Thyroid gland (tissue), 4 donors: ENCODE data around the gene ELL2. TPM values are rescaled to one million over a fixed set of nuclear protein-coding genes. Genes with fewer than 3 reads are reported as not detected.

ENCODE experiments used
- DNase-seq, 2 donors: peaks; one replicate each; pipeline ENCODE4 v3.0.0-alpha.2; 2019
- H3K27ac ChIP-seq, 3 donors: fragments of 200-600 bp; sonication (generic); 1 replicate in 2 of 3; 2 replicates in 1 of 3; pipeline ENCODE4 v1.5.1; 2016 to 2019; ENCODE audit warnings: mild to moderate bottlenecking in 1 of 3, moderate library complexity in 1 of 3
- H3K27me3 ChIP-seq: fragments of 200-600 bp; sonication (generic); one replicate; pipeline ENCODE4 v1.5.1; 2019
- H3K36me3 ChIP-seq, 2 donors: fragments of 200-600 bp; sonication (generic); one replicate each; pipeline ENCODE4 v1.5.1; 2016 to 2019
- H3K4me1 ChIP-seq, 2 donors: fragments of 200-600 bp; sonication (generic); one replicate each; pipeline ENCODE4 v1.5.1; 2017 to 2019
- H3K4me3 ChIP-seq, 3 donors: fragments of 200-600 bp; sonication (generic); replicated peaks in 1 of 3; 1 replicate in 2 of 3; 2 replicates in 1 of 3; pipeline ENCODE4 v1.5.1; 2016; ENCODE audit warnings: mild to moderate bottlenecking in 1 of 3
- H3K9me3 ChIP-seq: fragments of 200-600 bp; sonication (generic); one replicate; pipeline ENCODE4 v1.5.1; 2017
- POLR2A ChIP-seq, 2 donors: fragments of 450-650 bp; IDR thresholded peaks; one replicate each; pipeline ENCODE4 v1.6.1; 2017; ENCODE audit warnings: antibody characterized with exemption in 2 of 2, mild to moderate bottlenecking in 2 of 2, moderate library complexity in 1 of 2
- WGBS, 2 donors: methylation state at CpG; one replicate each; pipeline ENCODE4 v1.1.5; 2017; 5-methylcytosine and 5-hydroxymethylcytosine counted together
- intact Hi-C: fragments of 100-400 bp; cut with DNase I; formaldehyde crosslinking; loops from one replicate; pipeline ENCODE4 v1.15.1; 2023
- total RNA-seq, 4 donors: library from RNA; depleted of rRNA; stranded (reverse); fragments of >200 nt; gene quantifications; one replicate each; pipeline ENCODE4 v1.2.3, GENCODE V29; 2016
- TF ChIP-seq, protein P1 (sequence below), 6 experiments: fragments of 200-600 bp in 3 of 6; fragments of 450-650 bp in 3 of 6; sonication (generic) in 3 of 6; IDR thresholded peaks; one replicate each; pipeline ENCODE4 v1.5.1; 2016 to 2019; ENCODE audit warnings: antibody characterized with exemption in 6 of 6, mild to moderate bottlenecking in 2 of 6, inconsistent platforms in 1 of 6, moderate library complexity in 1 of 6

The ELL2 gene
- total RNA-seq, 4 donors from 2014 or later: 56.1 to 80.2 (median 69.6) TPM

DNA sequence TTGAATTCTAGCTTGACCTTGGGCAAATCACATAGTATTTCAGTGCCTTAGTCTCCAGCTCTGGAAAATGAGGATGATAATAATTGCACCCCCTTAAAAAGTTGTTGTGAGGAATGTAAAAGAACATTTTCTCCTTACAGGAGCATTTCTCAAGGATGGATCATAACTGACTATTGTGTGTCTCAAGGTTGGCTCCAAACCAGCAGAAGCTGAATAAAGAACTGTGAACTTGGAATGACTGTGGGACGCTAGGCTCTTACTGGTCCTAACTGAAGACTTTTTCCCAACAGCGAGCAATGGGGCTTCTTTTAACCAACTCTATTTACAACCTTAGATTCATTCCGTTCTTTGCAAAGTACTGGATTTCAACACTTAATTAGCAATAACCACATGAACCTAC, 113.0 kb downstream of the ELL2 start:
- WGBS, 2 donors: 90 to 93% methylated on average over 3 of the region's 3 CpGs
- no peak overlapping the region for H3K4me3 ChIP-seq
- intact Hi-C loops: loop anchor here (2.0 to 5.0 kb wide), 2 partner anchors 68 to 186 kb away; no protein-coding TSS in a partner anchor
- peaks cover 0 to 14% of the 10 kb centered on the region in 2 donors for H3K4me1 ChIP-seq
- no peaks in the 10 kb centered on the region for H3K27me3 ChIP-seq
- TF ChIP-seq POLR2A (IDR thresholded peaks at IDR 0.05): no peak
- TF ChIP-seq, protein P1, sequence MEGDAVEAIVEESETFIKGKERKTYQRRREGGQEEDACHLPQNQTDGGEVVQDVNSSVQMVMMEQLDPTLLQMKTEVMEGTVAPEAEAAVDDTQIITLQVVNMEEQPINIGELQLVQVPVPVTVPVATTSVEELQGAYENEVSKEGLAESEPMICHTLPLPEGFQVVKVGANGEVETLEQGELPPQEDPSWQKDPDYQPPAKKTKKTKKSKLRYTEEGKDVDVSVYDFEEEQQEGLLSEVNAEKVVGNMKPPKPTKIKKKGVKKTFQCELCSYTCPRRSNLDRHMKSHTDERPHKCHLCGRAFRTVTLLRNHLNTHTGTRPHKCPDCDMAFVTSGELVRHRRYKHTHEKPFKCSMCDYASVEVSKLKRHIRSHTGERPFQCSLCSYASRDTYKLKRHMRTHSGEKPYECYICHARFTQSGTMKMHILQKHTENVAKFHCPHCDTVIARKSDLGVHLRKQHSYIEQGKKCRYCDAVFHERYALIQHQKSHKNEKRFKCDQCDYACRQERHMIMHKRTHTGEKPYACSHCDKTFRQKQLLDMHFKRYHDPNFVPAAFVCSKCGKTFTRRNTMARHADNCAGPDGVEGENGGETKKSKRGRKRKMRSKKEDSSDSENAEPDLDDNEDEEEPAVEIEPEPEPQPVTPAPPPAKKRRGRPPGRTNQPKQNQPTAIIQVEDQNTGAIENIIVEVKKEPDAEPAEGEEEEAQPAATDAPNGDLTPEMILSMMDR (IDR thresholded peaks at IDR 0.05): no peak
- no peaks in the 10 kb centered on the region for H3K36me3 ChIP-seq
- H3K9me3 ChIP-seq: no peaks in the 10 kb centered on the region
- H3K27ac ChIP-seq: no peak overlapping the region
- no peak for DNase-seq

DNA sequence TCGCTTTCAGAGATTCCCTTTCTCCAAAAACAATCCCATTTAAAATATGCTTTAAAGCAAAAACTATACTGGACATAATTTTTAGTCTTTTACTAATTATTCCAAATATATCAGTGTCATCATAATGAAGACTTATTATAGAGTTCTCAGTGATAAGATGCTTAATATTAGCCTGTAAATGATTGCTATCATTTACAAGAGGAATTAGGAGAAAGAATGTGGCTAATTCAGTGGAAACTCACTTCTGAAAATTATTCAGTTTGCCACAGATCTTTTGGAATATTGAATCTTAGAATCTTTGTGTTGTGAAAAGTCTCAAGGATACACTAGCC, 114.4 kb downstream of the ELL2 start:
- no peaks in the 10 kb centered on the region for H3K27me3 ChIP-seq
- H3K4me3 ChIP-seq: no peak overlapping the region
- no peak for DNase-seq
- H3K4me1 ChIP-seq: peaks cover 8 to 24% of the 10 kb centered on the region in 2 donors
- intact Hi-C loops: loop anchor here (5.0 kb wide), 1 partner anchor 185 kb away; no protein-coding TSS in a partner anchor
- no peaks in the 10 kb centered on the region for H3K36me3 ChIP-seq
- TF ChIP-seq, protein P1 (IDR thresholded peaks at IDR 0.05): peak in 1 of 6 experiments; percentile 10
- TF ChIP-seq POLR2A (IDR thresholded peaks at IDR 0.05): no peak
- H3K27ac ChIP-seq: no peak overlapping the region
- H3K9me3 ChIP-seq: no peaks in the 10 kb centered on the region
- 18 to 22% methylated on average over 1 of the region's 1 CpG for WGBS, 2 donors

DNA sequence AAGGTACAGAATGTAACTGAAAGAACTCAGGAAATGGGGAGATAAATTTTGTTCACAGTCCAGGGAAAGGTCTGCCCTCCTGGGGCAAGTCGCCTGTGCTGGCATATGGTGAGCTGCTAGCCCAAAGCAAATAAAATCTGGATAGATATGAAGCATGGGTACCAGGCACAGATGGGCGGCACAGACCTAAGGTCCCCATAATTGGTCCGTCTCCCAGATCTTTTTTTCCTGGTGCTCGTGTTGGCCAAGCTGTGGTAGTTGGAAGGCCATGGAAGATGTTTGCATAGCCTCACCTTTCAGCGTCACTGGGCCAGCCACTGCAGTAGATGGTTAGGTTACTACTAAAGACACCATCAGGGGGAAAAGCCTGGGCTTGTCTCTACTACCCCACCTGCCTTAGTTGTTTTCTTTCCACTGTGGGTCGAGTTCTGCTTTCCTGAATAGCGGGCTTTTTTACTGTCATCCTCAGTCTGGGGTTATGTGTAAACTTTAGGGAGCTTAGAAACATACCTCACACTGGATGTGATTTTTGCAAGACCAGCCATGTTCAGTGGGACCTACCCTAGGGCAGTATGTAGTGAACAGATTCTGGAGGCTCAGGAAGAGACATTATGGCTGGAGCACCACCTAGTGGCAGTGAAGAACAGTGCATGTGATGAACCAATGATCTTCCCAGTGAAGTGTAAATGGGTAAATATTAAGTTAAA, 114.9 kb downstream of the ELL2 start:
- Histone ChIP-seq H3K4me1 (peaks cover 8 to 24% of the 10 kb centered on the region in 2 donors), H3K4me3 (no peak overlapping the region), H3K27me3 (no peaks in the 10 kb centered on the region), H3K27ac (no peak overlapping the region), H3K36me3 (no peaks in the 10 kb centered on the region), H3K9me3 (no peaks in the 10 kb centered on the region)
- intact Hi-C loops: loop anchor here (5.0 kb wide), 1 partner anchor 184 kb away; no protein-coding TSS in a partner anchor
- no peak for TF ChIP-seq POLR2A (IDR thresholded peaks at IDR 0.05)
- TF ChIP-seq, protein P1 (IDR thresholded peaks at IDR 0.05): peak; percentile 78 to 96 (median 92)
- 70 to 73% methylated on average over 7 of the region's 7 CpGs for WGBS, 2 donors
- DNase-seq: peak; percentile 61 to 71

DNA sequence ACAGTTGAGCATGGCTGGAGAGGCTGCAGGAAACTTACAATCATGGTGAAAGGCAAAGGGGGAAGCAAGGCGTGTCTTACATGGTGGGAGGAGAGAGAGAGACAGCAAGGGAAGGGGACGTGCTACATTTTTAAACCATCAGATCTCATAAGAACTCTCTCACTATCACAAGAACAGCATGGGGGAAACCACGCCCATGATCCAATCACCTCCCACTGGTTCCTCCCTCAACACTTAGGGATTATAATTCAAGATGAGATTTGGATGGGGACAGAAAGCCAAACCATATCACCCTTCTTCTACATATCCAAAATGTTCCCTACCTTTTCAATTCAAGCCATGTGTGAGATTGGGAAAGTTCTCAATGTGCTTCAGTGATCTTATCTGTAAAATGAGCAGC, 116.3 kb downstream of the ELL2 start:
- no peak for TF ChIP-seq POLR2A (IDR thresholded peaks at IDR 0.05)
- TF ChIP-seq, protein P1 (IDR thresholded peaks at IDR 0.05): no peak
- Histone ChIP-seq H3K4me1 (peaks cover 8 to 20% of the 10 kb centered on the region in 2 donors), H3K36me3 (no peaks in the 10 kb centered on the region), H3K27ac (no peak overlapping the region), H3K9me3 (no peaks in the 10 kb centered on the region), H3K4me3 (no peak overlapping the region), H3K27me3 (no peaks in the 10 kb centered on the region)
- WGBS, 2 donors: 83 to 87% methylated on average over 3 of the region's 3 CpGs
- intact Hi-C loops: loop anchor here (5.0 kb wide), 1 partner anchor 183 kb away; no protein-coding TSS in a partner anchor
- DNase-seq: no peak

DNA sequence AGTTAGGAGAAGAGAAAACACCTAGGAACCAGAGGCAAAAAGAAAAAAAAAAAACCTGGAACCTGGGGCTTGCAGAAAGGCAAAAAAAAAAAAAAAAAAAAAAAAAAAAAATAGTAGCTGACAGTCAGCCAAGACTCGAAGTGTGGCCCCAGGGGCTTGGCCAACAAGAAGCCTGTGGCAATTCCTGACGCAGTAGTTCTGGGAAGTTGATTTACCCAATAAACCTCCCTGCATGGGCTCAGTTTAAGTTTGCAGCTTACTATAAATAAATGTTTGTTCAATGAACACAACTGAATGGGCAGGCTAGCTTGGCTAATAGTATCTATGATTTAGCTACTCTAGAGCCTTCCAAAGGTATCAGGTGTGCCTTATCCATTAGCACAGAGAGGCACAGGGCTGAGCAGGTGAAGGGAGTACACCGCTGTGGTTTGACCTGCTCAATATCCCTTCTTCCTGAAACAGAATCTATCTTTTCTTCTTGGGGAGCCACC, 117.9 kb downstream of the ELL2 start:
- TF ChIP-seq POLR2A (IDR thresholded peaks at IDR 0.05): no peak
- TF ChIP-seq, protein P1 (IDR thresholded peaks at IDR 0.05): no peak
- peaks cover 8 to 16% of the 10 kb centered on the region in 2 donors for H3K4me1 ChIP-seq
- H3K36me3 ChIP-seq: no peaks in the 10 kb centered on the region
- no peak overlapping the region for H3K4me3 ChIP-seq
- 39 to 43% methylated on average over 3 of the region's 3 CpGs for WGBS, 2 donors
- intact Hi-C loops: loop anchor here (5.0 kb wide), 1 partner anchor 201 kb away; no protein-coding TSS in a partner anchor
- no peak for DNase-seq
- H3K27me3 ChIP-seq: no peaks in the 10 kb centered on the region
- H3K27ac ChIP-seq: peak overlapping the region in 2 of 3 donors; percentile 33 to 59
- H3K9me3 ChIP-seq: no peaks in the 10 kb centered on the region
